Caco-2 (cell line): ENCODE results near the gene PLS1. TPM values are rescaled to one million over a fixed set of nuclear protein-coding genes. Genes with fewer than 3 reads are reported as not detected.

Experiments used
- BruUV-seq: library from RNA; stranded (reverse); fragments of 400-500 nt; replicated peaks from 2 replicates; lab custom pipeline; 2021; lab: Mats Ljungman, UMichigan
- CTCF ChIA-PET: fragments of 300-600 bp; sonication (Branson Sonifier 250); formaldehyde crosslinking; loops from one replicate; lab custom pipeline; 2022; ENCODE audit warnings: antibody characterized with exemption; lab: Charles Lee
- POLR2A ChIA-PET: fragments of 300-600 bp; sonication (Branson Sonifier 250); formaldehyde crosslinking; loops from one replicate; lab custom pipeline; 2022; ENCODE audit warnings: antibody characterized with exemption; lab: Charles Lee
- DNase-seq, 2 experiments: peaks; one replicate each; pipeline versions ENCODE4 v3.0.0 to v3.0.0-alpha.2; 2020 to 2022
- H3K27me3 ChIP-seq: replicated peaks from 2 replicates; pipeline ENCODE4 v1.6.0; 2011; ENCODE audit warnings: low read length; ENCODE audit not compliant: control insufficient read depth, insufficient read depth
- H3K36me3 ChIP-seq: 2 replicates; pipeline ENCODE4 v1.5.1; 2011; ENCODE audit warnings: low read length; ENCODE audit not compliant: control insufficient read depth, insufficient read depth
- H3K4me1 ChIP-seq: fragments of 250-450 bp; sonication (Bioruptor Pico); 2 replicates; pipeline ENCODE4 v1.5.1; 2020; ENCODE audit warnings: mild to moderate bottlenecking
- H3K4me3 ChIP-seq: 2 replicates; pipeline ENCODE4 v1.5.1; 2011; ENCODE audit warnings: low read depth, mild to moderate bottlenecking, control low read depth, low read length
- H3K9me3 ChIP-seq: fragments of 250-450 bp; sonication (Bioruptor Pico); 2 replicates; pipeline ENCODE4 v1.5.1; 2020; ENCODE audit warnings: mild to moderate bottlenecking, moderate library complexity
- H3K27ac Mint-ChIP-seq: one replicate; pipeline ENCODE4 v1.8.0; 2022; ENCODE audit warnings: mixed read lengths; ENCODE audit not compliant: unreplicated experiment
- H3K27me3 Mint-ChIP-seq: one replicate; pipeline ENCODE4 v1.8.0; 2022; ENCODE audit warnings: mixed read lengths; ENCODE audit not compliant: insufficient read depth, unreplicated experiment
- H3K36me3 Mint-ChIP-seq: one replicate; pipeline ENCODE4 v1.8.0; 2022; ENCODE audit warnings: mild to moderate bottlenecking, mixed read lengths; ENCODE audit not compliant: insufficient read depth, unreplicated experiment
- H3K4me1 Mint-ChIP-seq: one replicate; pipeline ENCODE4 v1.8.0; 2022; ENCODE audit warnings: low read depth, mixed read lengths; ENCODE audit not compliant: unreplicated experiment
- H3K4me3 Mint-ChIP-seq: one replicate; pipeline ENCODE4 v1.8.0; 2022; ENCODE audit warnings: mild to moderate bottlenecking, moderate library complexity, mixed read lengths; ENCODE audit not compliant: unreplicated experiment
- H3K9me3 Mint-ChIP-seq: one replicate; pipeline ENCODE4 v1.8.0; 2022; ENCODE audit warnings: mixed read lengths; ENCODE audit not compliant: unreplicated experiment
- intact Hi-C: fragments of 100-400 bp; cut with micrococcal nuclease; formaldehyde crosslinking; loops from one replicate; pipeline ENCODE4 v1.10.0; 2022; ENCODE audit not compliant: unreplicated experiment
- total RNA-seq: library from RNA; stranded (reverse); gene quantifications from 2 replicates; pipeline ENCODE4 v1.2.3, GENCODE V29; 2022
- TF ChIP-seq, protein P1 (sequence below), 2 experiments: fragments of 200-600 bp in 1 of 2; IDR thresholded peaks; 1 replicate in 1 of 2; 2 replicates in 1 of 2; pipeline versions ENCODE4 v1.5.1 to v1.8.0; 2011 to 2022; ENCODE audit warnings: antibody characterized with exemption in 1 of 2, control low read depth in 1 of 2, inconsistent platforms in 1 of 2, low read depth in 1 of 2, low read length in 1 of 2, mild to moderate bottlenecking in 1 of 2, moderate library complexity in 1 of 2; ENCODE audit not compliant: insufficient read depth in 1 of 2, severe bottlenecking in 1 of 2, unreplicated experiment in 1 of 2

Gene PLS1
- total RNA-seq, 1 experiment from 2014 or later: 19.2 TPM

- Mint-ChIP-seq H3K36me3 (no peaks in the 10 kb centered on the region), H3K4me3 (no peak overlapping the region), H3K4me1 (peaks cover 7% of the 10 kb centered on the region), H3K27ac (no peak overlapping the region), H3K9me3 (no peaks in the 10 kb centered on the region), H3K27me3 (no peaks in the 10 kb centered on the region)
- TF ChIP-seq, protein P1, sequence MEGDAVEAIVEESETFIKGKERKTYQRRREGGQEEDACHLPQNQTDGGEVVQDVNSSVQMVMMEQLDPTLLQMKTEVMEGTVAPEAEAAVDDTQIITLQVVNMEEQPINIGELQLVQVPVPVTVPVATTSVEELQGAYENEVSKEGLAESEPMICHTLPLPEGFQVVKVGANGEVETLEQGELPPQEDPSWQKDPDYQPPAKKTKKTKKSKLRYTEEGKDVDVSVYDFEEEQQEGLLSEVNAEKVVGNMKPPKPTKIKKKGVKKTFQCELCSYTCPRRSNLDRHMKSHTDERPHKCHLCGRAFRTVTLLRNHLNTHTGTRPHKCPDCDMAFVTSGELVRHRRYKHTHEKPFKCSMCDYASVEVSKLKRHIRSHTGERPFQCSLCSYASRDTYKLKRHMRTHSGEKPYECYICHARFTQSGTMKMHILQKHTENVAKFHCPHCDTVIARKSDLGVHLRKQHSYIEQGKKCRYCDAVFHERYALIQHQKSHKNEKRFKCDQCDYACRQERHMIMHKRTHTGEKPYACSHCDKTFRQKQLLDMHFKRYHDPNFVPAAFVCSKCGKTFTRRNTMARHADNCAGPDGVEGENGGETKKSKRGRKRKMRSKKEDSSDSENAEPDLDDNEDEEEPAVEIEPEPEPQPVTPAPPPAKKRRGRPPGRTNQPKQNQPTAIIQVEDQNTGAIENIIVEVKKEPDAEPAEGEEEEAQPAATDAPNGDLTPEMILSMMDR (IDR thresholded peaks at IDR 0.05; ENCODE audit: insufficient read depth in 1 of 2, low read depth in 1 of 2, low read length in 1 of 2, severe bottlenecking in 1 of 2, unreplicated experiment in 1 of 2): no peak
- H3K4me1 ChIP-seq: no peaks in the 10 kb centered on the region
- no TSS peak for BruUV-seq
- H3K27me3 ChIP-seq: no peaks in the 10 kb centered on the region
- ChIA-PET POLR2A (no interaction called here), CTCF (no interaction called here)
- no peak for DNase-seq
- no peak overlapping the region for H3K4me3 ChIP-seq
- no peaks in the 10 kb centered on the region for H3K9me3 ChIP-seq
- no peaks in the 10 kb centered on the region for H3K36me3 ChIP-seq
- intact Hi-C loops: no loop called here
Measured at GRCh38 chr3:142636050-142636449, 39.9 kb downstream of the PLS1 start.

GRCh38 chr3:142636664-142637063 is 40.5 kb downstream of the PLS1 start:
- no peaks in the 10 kb centered on the region for H3K9me3 ChIP-seq
- H3K27ac Mint-ChIP-seq: no peak overlapping the region
- no peaks in the 10 kb centered on the region for H3K36me3 ChIP-seq
- POLR2A ChIA-PET: no interaction called here
- no TSS peak for BruUV-seq
- TF ChIP-seq, protein P1 (IDR thresholded peaks at IDR 0.05; ENCODE audit: insufficient read depth in 1 of 2, low read depth in 1 of 2, low read length in 1 of 2, severe bottlenecking in 1 of 2, unreplicated experiment in 1 of 2): no peak
- CTCF ChIA-PET: no interaction called here
- intact Hi-C loops: no loop called here
- no peaks in the 10 kb centered on the region for H3K27me3 Mint-ChIP-seq
- no peaks in the 10 kb centered on the region for H3K4me1 ChIP-seq
- H3K27me3 ChIP-seq: no peaks in the 10 kb centered on the region
- peaks cover 7% of the 10 kb centered on the region for H3K4me1 Mint-ChIP-seq
- no peak overlapping the region for H3K4me3 ChIP-seq
- H3K4me3 Mint-ChIP-seq: no peak overlapping the region
- no peaks in the 10 kb centered on the region for H3K36me3 Mint-ChIP-seq
- DNase-seq: no peak
- H3K9me3 Mint-ChIP-seq: no peaks in the 10 kb centered on the region

DNA sequence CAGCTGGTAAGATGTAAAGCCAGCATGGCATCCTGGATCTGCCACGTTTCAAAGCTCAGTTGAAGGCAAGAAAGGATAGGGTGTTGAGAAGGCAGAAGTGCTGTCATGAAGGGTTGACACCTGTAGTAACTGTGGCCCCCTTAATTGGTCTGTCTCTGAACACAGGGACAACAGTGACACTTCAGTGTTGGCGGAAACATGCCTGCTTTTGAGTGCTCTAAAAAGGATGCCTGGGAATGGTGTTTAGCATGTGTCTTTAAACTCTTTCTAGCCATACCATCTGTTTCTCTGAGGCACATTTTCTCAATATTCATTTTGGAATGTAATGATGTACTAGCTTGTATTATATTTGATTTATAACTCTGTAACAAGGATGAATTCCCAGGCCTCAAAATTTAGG is 42.1 kb downstream of the PLS1 start:
- Histone ChIP-seq H3K27me3 (no peaks in the 10 kb centered on the region), H3K4me3 (no peak overlapping the region), H3K9me3 (no peaks in the 10 kb centered on the region), H3K36me3 (no peaks in the 10 kb centered on the region), H3K4me1 (no peaks in the 10 kb centered on the region)
- no peaks in the 10 kb centered on the region for H3K36me3 Mint-ChIP-seq
- POLR2A ChIA-PET: interaction anchor here (0.6 kb wide), 1 partner anchor 118 kb away, joined by 7 read pairs; no protein-coding TSS in a partner anchor
- no TSS peak for BruUV-seq
- CTCF ChIA-PET: no interaction called here
- no peak overlapping the region for H3K27ac Mint-ChIP-seq
- no peaks in the 10 kb centered on the region for H3K27me3 Mint-ChIP-seq
- no peak overlapping the region for H3K4me3 Mint-ChIP-seq
- DNase-seq: no peak
- no peaks in the 10 kb centered on the region for H3K9me3 Mint-ChIP-seq
- intact Hi-C loops: no loop called here
- TF ChIP-seq, protein P1 (IDR thresholded peaks at IDR 0.05; ENCODE audit: insufficient read depth in 1 of 2, low read depth in 1 of 2, low read length in 1 of 2, severe bottlenecking in 1 of 2, unreplicated experiment in 1 of 2): no peak
- H3K4me1 Mint-ChIP-seq: peaks cover 7% of the 10 kb centered on the region
